OCI-M1 (cell line): ENCODE measurements around the gene BIRC7.

ENCODE experiments used
- DNase-seq: peaks from one replicate; lab custom pipeline; 2025; lab: John Stamatoyannopoulos, UW

Gene BIRC7

GRCh38 chr20:63235399-63235983 is at the start of gene BIRC7:
Gene BIRC7 (plus strand): TSS chr20:63235905. CDS start chr20:63236097, 192 bp downstream.
- no peak for DNase-seq

GRCh38 chr20:63186084-63186483 is 49.6 kb upstream of the BIRC7 start:
- no peak for DNase-seq

- DNase-seq, result no peak
Observed at GRCh38 chr20:63186528-63187316, 49.0 kb upstream of the BIRC7 start.

- DNase-seq, result no peak
Observed at GRCh38 chr20:63187338-63188158, 48.2 kb upstream of the BIRC7 start.

- DNase-seq, result no peak
Observed at GRCh38 chr20:63188159-63188442, 47.6 kb upstream of the BIRC7 start.

GRCh38 chr20:63188641-63189321 is 46.9 kb upstream of the BIRC7 start:
- no peak for DNase-seq

- DNase-seq, result no peak
Observed at GRCh38 chr20:63189322-63189642, 46.4 kb upstream of the BIRC7 start.

- no peak for DNase-seq
Observed at GRCh38 chr20:63189846-63190559, 45.7 kb upstream of the BIRC7 start.

GRCh38 chr20:63190828-63191227 is 44.9 kb upstream of the BIRC7 start:
- no peak for DNase-seq

GRCh38 chr20:63191400-63191799 is 44.3 kb upstream of the BIRC7 start:
- no peak for DNase-seq

- DNase-seq, result no peak
Observed at GRCh38 chr20:63192721-63193120, 43.0 kb upstream of the BIRC7 start.

- DNase-seq, result no peak
Observed at GRCh38 chr20:63194007-63194796, 41.5 kb upstream of the BIRC7 start.

- DNase-seq, result no peak
Observed at GRCh38 chr20:63194797-63195173, 40.9 kb upstream of the BIRC7 start.

- DNase-seq, result peak; percentile 14
Observed at GRCh38 chr20:63196768-63197470, 38.8 kb upstream of the BIRC7 start.

GRCh38 chr20:63198606-63199005 is 37.1 kb upstream of the BIRC7 start:
- DNase-seq, result no peak

- no peak for DNase-seq
Observed at GRCh38 chr20:63202021-63202420, 33.7 kb upstream of the BIRC7 start.

GRCh38 chr20:63202811-63203526 is 32.7 kb upstream of the BIRC7 start:
- no peak for DNase-seq

GRCh38 chr20:63204362-63204761 is 31.3 kb upstream of the BIRC7 start:
- no peak for DNase-seq

- no peak for DNase-seq
Observed at GRCh38 chr20:63205896-63206295, 29.8 kb upstream of the BIRC7 start.

- DNase-seq, result no peak
Observed at GRCh38 chr20:63206878-63207277, 28.8 kb upstream of the BIRC7 start.
